A673 (cell line): ENCODE data around the gene NOD1. TPM values are rescaled to one million over a fixed set of nuclear protein-coding genes. Genes with fewer than 3 reads are reported as not detected.
"Not testable (repeated sequence)": the region's sequence is repeated elsewhere in the genome, so short reads cannot be mapped to it uniquely, and the experiment has no call there.

Experiments used
- BruUV-seq: library from RNA; stranded (reverse); fragments of 400-500 nt; replicated peaks from 2 replicates; lab custom pipeline; 2021; lab: Mats Ljungman, UMichigan
- CTCF ChIA-PET: fragments of 300-600 bp; sonication (Branson Sonifier 250); formaldehyde crosslinking; loops from one replicate; lab custom pipeline; 2022; ENCODE audit warnings: antibody characterized with exemption; lab: Charles Lee
- POLR2A ChIA-PET: fragments of 300-600 bp; sonication (Branson Sonifier 250); formaldehyde crosslinking; loops from one replicate; lab custom pipeline; 2022; ENCODE audit warnings: antibody characterized with exemption; ENCODE audit not compliant: low non-redundant PET; lab: Charles Lee
- DNase-seq: peaks from one replicate; pipeline ENCODE4 v3.0.0-alpha.2; 2015; ENCODE audit warnings: low spot score
- H3K27ac ChIP-seq: fragments of 200-600 bp; sonication (generic); 2 replicates; pipeline ENCODE4 v1.5.1; 2016; ENCODE audit warnings: mixed run types, low read depth, mild to moderate bottlenecking, mixed read lengths, antibody characterized with exemption, low read length; ENCODE audit not compliant: poor library complexity, severe bottlenecking
- H3K27me3 ChIP-seq: fragments of 200-600 bp; sonication (generic); replicated peaks from 2 replicates; pipeline ENCODE4 v1.6.1; 2017; ENCODE audit warnings: mixed run types, low read depth, mild to moderate bottlenecking, mixed read lengths, antibody characterized with exemption, low read length; ENCODE audit not compliant: insufficient read depth, poor library complexity
- H3K36me3 ChIP-seq: fragments of 200-600 bp; sonication (generic); 2 replicates; pipeline ENCODE4 v1.6.1; 2016; ENCODE audit warnings: mixed run types, mild to moderate bottlenecking, mixed read lengths, antibody characterized with exemption, low read length; ENCODE audit not compliant: insufficient read depth, poor library complexity, severe bottlenecking
- H3K4me1 ChIP-seq: fragments of 200-600 bp; sonication (generic); 2 replicates; pipeline ENCODE4 v1.6.1; 2017; ENCODE audit warnings: mixed run types, mild to moderate bottlenecking, mixed read lengths, antibody characterized with exemption, low read length; ENCODE audit not compliant: insufficient read depth, poor library complexity, severe bottlenecking
- H3K4me3 ChIP-seq: fragments of 200-600 bp; sonication (generic); 2 replicates; pipeline ENCODE4 v1.5.1; 2016; ENCODE audit warnings: low read depth, mixed run types, mild to moderate bottlenecking, mixed read lengths, low read length; ENCODE audit not compliant: poor library complexity, severe bottlenecking
- H3K9me3 ChIP-seq: fragments of 200-600 bp; sonication (generic); 2 replicates; pipeline ENCODE4 v1.6.1; 2016; ENCODE audit warnings: mixed run types, low read depth, mild to moderate bottlenecking, mixed read lengths, antibody characterized with exemption, low read length; ENCODE audit not compliant: poor library complexity, severe bottlenecking
- EZH2 ChIP-seq: fragments of 200-600 bp; sonication (generic); IDR thresholded peaks from 2 replicates; pipeline ENCODE4 v1.6.1; 2017; ENCODE audit warnings: borderline replicate concordance, low read depth, mild to moderate bottlenecking, mixed read lengths, antibody characterized with exemption, low read length; ENCODE audit not compliant: poor library complexity, severe bottlenecking
- intact Hi-C: fragments of 100-400 bp; cut with micrococcal nuclease; formaldehyde crosslinking; loops from one replicate; pipeline ENCODE4 v1.10.0; 2022; ENCODE audit not compliant: unreplicated experiment
- total RNA-seq: library from RNA; stranded (reverse); gene quantifications from 2 replicates; pipeline ENCODE4 v1.2.3, GENCODE V29; 2021
- TF ChIP-seq, protein P1 (sequence below): fragments of 300-800, 200-600 bp; sonication (generic); conservative IDR thresholded peaks from 2 replicates; pipeline ENCODE4 v1.5.1; 2017; ENCODE audit warnings: low read depth, mild to moderate bottlenecking, antibody characterized with exemption, low read length, moderate library complexity, mixed read lengths

NOD1 gene
- total RNA-seq, 1 experiment from 2014 or later: 2.3 TPM

DNA sequence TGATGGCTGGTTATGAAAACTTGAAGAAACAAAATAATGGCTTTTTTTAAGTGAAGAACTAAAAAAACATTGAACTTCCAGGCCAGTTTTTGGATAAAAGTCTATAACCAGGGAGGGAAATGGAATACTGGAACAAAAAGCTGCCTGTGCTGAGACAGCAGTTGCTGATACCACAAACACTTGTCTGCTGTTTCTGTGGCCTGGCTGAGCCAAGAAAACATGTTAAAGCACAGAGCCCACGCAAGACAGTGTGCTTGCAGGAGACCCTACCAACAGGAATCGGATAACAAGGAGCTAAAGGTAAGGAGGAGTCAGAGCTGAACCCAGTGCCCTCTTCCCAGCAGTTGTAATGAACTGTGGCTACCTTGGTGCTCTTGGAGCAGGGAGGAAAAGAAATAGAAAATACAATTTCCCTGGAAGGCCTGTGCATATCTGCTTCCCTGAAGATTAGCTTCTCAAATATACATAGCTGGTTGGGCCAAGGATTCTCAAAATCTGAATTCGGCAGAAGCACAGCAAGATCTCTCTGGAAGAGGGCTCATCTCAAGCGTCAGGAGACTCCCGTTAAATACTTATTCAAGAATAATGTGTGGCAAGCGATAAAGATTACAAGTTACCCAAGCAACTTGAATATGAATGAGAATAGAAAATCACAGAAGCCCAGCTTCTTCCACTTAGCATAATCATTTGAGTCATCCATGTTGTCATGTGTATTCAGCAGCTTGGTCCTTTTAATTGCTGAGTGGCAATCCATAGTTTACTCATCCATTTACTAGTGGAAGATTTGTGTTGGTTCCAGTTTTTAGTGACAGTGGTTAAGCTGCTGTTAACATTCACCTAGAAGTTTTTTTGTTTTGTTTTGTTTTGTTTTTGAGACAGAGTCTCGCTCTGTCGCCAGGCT lies 87.6 kb downstream of the NOD1 start:
- Histone ChIP-seq H3K27ac (no peak overlapping the region), H3K36me3 (no peaks in the 10 kb centered on the region), H3K4me3 (no peak overlapping the region), H3K27me3 (no peaks in the 10 kb centered on the region), H3K9me3 (no peaks in the 10 kb centered on the region), H3K4me1 (peaks cover 9% of the 10 kb centered on the region)
- intact Hi-C loops: no loop called here
- ChIA-PET CTCF (no interaction called here), POLR2A (no interaction called here)
- TF ChIP-seq, protein P1, sequence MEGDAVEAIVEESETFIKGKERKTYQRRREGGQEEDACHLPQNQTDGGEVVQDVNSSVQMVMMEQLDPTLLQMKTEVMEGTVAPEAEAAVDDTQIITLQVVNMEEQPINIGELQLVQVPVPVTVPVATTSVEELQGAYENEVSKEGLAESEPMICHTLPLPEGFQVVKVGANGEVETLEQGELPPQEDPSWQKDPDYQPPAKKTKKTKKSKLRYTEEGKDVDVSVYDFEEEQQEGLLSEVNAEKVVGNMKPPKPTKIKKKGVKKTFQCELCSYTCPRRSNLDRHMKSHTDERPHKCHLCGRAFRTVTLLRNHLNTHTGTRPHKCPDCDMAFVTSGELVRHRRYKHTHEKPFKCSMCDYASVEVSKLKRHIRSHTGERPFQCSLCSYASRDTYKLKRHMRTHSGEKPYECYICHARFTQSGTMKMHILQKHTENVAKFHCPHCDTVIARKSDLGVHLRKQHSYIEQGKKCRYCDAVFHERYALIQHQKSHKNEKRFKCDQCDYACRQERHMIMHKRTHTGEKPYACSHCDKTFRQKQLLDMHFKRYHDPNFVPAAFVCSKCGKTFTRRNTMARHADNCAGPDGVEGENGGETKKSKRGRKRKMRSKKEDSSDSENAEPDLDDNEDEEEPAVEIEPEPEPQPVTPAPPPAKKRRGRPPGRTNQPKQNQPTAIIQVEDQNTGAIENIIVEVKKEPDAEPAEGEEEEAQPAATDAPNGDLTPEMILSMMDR: no peak
- TF ChIP-seq EZH2: no peak
- BruUV-seq: no TSS peak
- peak; percentile 61 for DNase-seq

DNA sequence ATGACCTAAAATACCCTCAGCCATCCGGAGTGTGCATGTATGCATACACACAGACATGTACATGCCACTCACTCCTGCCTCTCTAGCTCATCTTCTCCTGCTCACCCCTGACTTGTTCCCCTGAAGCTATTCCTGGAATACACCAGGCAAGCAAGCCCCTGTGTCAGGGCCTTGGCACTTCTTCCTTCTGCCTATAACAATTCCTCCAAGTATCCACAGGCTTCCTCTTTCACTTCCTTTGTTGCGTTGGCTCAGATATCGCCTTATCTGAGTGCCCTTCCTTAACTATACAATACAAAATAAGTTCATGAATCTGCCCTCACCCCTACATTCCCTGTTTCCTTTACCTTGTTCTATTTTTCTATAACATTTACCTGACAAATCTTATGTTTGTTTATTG lies 88.8 kb downstream of the NOD1 start:
- H3K27ac ChIP-seq: no peak overlapping the region
- intact Hi-C loops: no loop called here
- H3K4me3 ChIP-seq: no peak overlapping the region
- peaks cover 9% of the 10 kb centered on the region for H3K4me1 ChIP-seq
- no peak for TF ChIP-seq EZH2
- TF ChIP-seq, protein P1: no peak
- DNase-seq: no peak
- CTCF ChIA-PET: no interaction called here
- H3K9me3 ChIP-seq: no peaks in the 10 kb centered on the region
- H3K36me3 ChIP-seq: no peaks in the 10 kb centered on the region
- POLR2A ChIA-PET: no interaction called here
- no peaks in the 10 kb centered on the region for H3K27me3 ChIP-seq
- no TSS peak for BruUV-seq

DNA sequence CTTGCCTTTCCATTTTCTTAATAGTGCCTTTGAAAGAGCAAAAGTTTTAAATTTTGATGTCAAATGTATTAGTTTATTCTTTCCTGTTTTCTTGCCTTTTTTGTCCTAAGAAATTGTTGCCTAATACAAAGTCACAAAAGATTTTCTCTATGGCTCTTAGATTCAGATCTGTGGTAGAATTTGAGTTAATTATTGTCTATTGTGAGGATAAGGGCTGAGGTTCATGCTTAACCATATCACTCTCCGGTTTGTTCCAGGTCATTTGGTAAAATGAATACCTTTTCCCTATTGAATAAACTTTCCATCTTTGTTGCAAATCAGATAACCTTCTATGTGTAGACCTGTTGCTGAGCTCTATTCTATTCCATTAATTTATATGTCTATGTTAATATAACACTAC lies 96.0 kb downstream of the NOD1 start:
- H3K27me3 ChIP-seq: no peaks in the 10 kb centered on the region
- H3K4me3 ChIP-seq: no peak overlapping the region
- no peaks in the 10 kb centered on the region for H3K9me3 ChIP-seq
- no TSS peak for BruUV-seq
- no peak overlapping the region for H3K27ac ChIP-seq
- no peak for DNase-seq
- CTCF ChIA-PET: no interaction called here
- intact Hi-C loops: no loop called here
- no peaks in the 10 kb centered on the region for H3K4me1 ChIP-seq
- POLR2A ChIA-PET: no interaction called here
- H3K36me3 ChIP-seq: no peaks in the 10 kb centered on the region
- no peak for TF ChIP-seq EZH2
- TF ChIP-seq, protein P1: no peak

DNA sequence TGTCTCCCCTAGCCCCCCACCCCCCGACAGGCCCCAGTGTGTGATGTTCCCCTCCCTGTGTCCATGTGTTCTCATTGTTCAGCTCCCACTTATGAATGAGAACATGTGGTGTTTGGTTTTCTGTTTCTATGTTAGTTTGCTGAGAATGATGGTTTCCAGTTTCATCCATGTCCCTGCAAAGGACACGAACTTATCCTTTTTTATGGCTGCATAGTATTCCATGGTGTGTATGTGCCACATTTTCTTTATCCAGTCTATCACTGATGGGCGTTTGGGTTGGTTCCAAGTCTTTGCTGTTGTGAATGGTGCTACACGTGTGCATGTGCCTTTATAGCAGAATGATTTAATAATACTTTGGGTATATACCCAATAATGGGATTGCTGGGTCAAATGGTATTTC lies 97.8 kb downstream of the NOD1 start:
- POLR2A ChIA-PET, H3K9me3 ChIP-seq, H3K27me3 ChIP-seq, H3K36me3 ChIP-seq, H3K4me1 ChIP-seq, intact Hi-C loops, CTCF ChIA-PET, H3K4me3 ChIP-seq, H3K27ac ChIP-seq, BruUV-seq, DNase-seq: not testable (repeated sequence)
